ENCODE data around the gene PAX3. TPM values are rescaled to one million over a fixed set of nuclear protein-coding genes. Genes with fewer than 3 reads are reported as not detected.
A peak's percentile ranks its signal among the peaks of the same experiment; 100 is the strongest.

PAX3 gene
- total and polyA plus RNA-seq, 4 donors = not detected

- peak overlapping the region; percentile 32 to 44 (median 34) for H3K4me3 ChIP-seq (ENCODE audit: low read depth in 1 of 3, low read length in 3 of 3)
- 4% methylated on average over 33 of the region's 33 CpGs for WGBS
- peaks cover 16 to 37% (median 33%) of the 10 kb centered on the region in 4 donors for H3K4me1 ChIP-seq (ENCODE audit: control insufficient read depth in 4 of 4, insufficient read depth in 4 of 4, low read length in 3 of 4)
- no peaks in the 10 kb centered on the region for H3K9me3 ChIP-seq (ENCODE audit: control insufficient read depth in 4 of 4, low read length in 3 of 4)
- no peak overlapping the region for H3K27ac ChIP-seq (ENCODE audit: low read depth in 1 of 2, low read length in 2 of 2)
- H3K27me3 ChIP-seq (ENCODE audit: control insufficient read depth in 4 of 4, insufficient read depth in 4 of 4, low read length in 3 of 4) = peaks cover 11 to 59% (median 17%) of the 10 kb centered on the region in 4 donors
- DNase-seq (ENCODE audit: low spot score) = no peak
- H3K36me3 ChIP-seq (ENCODE audit: control insufficient read depth in 4 of 4, insufficient read depth in 3 of 4, low read depth in 1 of 4, low read length in 3 of 4) = no peaks in the 10 kb centered on the region
- no peak for TF ChIP-seq TAF1 (conservative IDR thresholded peaks at IDR 0.05)
- no peak for TF ChIP-seq RXRA (IDR thresholded peaks at IDR 0.05)
- TF ChIP-seq, protein P1, sequence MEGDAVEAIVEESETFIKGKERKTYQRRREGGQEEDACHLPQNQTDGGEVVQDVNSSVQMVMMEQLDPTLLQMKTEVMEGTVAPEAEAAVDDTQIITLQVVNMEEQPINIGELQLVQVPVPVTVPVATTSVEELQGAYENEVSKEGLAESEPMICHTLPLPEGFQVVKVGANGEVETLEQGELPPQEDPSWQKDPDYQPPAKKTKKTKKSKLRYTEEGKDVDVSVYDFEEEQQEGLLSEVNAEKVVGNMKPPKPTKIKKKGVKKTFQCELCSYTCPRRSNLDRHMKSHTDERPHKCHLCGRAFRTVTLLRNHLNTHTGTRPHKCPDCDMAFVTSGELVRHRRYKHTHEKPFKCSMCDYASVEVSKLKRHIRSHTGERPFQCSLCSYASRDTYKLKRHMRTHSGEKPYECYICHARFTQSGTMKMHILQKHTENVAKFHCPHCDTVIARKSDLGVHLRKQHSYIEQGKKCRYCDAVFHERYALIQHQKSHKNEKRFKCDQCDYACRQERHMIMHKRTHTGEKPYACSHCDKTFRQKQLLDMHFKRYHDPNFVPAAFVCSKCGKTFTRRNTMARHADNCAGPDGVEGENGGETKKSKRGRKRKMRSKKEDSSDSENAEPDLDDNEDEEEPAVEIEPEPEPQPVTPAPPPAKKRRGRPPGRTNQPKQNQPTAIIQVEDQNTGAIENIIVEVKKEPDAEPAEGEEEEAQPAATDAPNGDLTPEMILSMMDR (IDR thresholded peaks at IDR 0.05; ENCODE audit: low read depth, low read length, missing input control) = no peak
- TF ChIP-seq RAD21 (IDR thresholded peaks at IDR 0.05) = no peak
- TF ChIP-seq, protein P2, sequence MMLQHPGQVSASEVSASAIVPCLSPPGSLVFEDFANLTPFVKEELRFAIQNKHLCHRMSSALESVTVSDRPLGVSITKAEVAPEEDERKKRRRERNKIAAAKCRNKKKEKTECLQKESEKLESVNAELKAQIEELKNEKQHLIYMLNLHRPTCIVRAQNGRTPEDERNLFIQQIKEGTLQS (IDR thresholded peaks at IDR 0.05) = no peak
- no peak for TF ChIP-seq EGR1 (IDR thresholded peaks at IDR 0.05; ENCODE audit: low read depth in 2 of 2)
- TF ChIP-seq HNF4A (conservative IDR thresholded peaks at IDR 0.05) = no peak
- TF ChIP-seq FOXA1 (IDR thresholded peaks at IDR 0.05) = no peak
- no peak for TF ChIP-seq YY1 (IDR thresholded peaks at IDR 0.05)
- TF ChIP-seq MAX (IDR thresholded peaks at IDR 0.05) = no peak
- no peak for TF ChIP-seq SP1 (IDR thresholded peaks at IDR 0.05)
- TF ChIP-seq REST (IDR thresholded peaks at IDR 0.05) = no peak
- TF ChIP-seq GABPA (IDR thresholded peaks at IDR 0.05 in 1 of 2, conservative IDR thresholded peaks at IDR 0.05 in 1 of 2) = no peak
- TF ChIP-seq, protein P3, sequence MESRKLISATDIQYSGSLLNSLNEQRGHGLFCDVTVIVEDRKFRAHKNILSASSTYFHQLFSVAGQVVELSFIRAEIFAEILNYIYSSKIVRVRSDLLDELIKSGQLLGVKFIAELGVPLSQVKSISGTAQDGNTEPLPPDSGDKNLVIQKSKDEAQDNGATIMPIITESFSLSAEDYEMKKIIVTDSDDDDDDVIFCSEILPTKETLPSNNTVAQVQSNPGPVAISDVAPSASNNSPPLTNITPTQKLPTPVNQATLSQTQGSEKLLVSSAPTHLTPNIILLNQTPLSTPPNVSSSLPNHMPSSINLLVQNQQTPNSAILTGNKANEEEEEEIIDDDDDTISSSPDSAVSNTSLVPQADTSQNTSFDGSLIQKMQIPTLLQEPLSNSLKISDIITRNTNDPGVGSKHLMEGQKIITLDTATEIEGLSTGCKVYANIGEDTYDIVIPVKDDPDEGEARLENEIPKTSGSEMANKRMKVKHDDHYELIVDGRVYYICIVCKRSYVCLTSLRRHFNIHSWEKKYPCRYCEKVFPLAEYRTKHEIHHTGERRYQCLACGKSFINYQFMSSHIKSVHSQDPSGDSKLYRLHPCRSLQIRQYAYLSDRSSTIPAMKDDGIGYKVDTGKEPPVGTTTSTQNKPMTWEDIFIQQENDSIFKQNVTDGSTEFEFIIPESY (IDR thresholded peaks at IDR 0.05) = no peak
- TF ChIP-seq JUND (IDR thresholded peaks at IDR 0.05) = no peak
- no peak for TF ChIP-seq HNF4G (IDR thresholded peaks at IDR 0.05)
- no peak for TF ChIP-seq FOXA2 (IDR thresholded peaks at IDR 0.05)
- no peak for TF ChIP-seq NR2F2 (IDR thresholded peaks at IDR 0.05)
- H3K9ac ChIP-seq (ENCODE audit: low read depth in 1 of 2, low read length in 2 of 2) = no peak overlapping the region
These were observed 3.3 kb downstream of the PAX3 start for GRCh38 chr2:222295368-222296062.
